NCI-H187 treated with DMSO at 0.1 percent for 48 hours (cell line): ENCODE results near the gene YIPF1.

Source experiments
- DNase-seq: peaks from one replicate; lab custom pipeline; 2025; lab: John Stamatoyannopoulos, UW

The YIPF1 gene

DNA sequence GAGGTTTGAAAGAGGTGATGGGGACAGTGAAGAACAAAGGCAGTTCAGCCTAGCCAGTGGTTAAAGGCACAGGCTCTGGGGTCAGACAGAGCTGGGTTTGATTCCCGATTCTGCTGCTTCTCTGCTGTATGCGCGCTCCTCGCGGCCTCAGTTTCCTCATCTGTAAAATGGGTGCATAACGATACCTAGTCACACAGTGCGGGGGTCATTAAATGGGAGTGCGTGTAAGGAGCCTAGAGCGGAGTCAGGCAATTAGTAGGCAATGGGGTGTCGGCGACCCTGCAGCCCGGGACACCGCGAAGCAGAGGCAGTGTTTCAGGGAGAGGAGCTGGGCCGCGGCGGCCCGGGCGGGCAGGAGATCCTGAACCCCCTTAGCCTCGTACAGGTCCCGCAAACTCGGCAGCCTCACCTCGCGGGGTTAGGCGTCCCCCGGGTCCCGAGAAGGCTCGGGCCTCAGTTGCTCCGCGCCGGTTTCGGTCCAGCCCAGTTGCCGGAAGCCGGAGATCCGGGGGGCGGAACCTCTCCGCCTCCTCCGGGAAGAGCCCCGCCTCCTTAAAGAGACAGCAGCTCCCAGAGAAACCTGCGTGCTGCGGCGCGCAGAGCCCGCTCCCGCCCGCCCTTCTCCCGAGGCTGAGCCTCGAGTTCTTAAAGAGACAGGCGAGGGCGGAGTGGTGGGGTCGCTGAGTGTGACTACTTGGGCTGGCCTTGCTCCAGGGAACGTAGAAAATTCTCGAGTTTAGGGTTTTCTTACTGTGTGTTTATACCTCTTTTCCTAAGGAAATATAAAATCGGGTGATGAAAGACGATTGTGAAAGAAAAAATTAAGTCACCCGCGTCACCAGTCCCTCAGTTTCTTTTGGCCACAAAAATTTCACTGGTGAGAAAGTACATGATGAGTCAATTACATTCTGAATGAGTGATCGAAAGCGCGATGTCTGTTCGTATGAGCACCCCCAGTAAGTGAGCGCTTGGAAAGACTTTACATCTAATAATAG is at the start of gene YIPF1:
Gene YIPF1, minus strand, starts transcription at position 494 of the 995 bp plus-strand sequence. CDS start 860 bp downstream, outside the sequence.
- peak; percentile 54 for DNase-seq

DNA sequence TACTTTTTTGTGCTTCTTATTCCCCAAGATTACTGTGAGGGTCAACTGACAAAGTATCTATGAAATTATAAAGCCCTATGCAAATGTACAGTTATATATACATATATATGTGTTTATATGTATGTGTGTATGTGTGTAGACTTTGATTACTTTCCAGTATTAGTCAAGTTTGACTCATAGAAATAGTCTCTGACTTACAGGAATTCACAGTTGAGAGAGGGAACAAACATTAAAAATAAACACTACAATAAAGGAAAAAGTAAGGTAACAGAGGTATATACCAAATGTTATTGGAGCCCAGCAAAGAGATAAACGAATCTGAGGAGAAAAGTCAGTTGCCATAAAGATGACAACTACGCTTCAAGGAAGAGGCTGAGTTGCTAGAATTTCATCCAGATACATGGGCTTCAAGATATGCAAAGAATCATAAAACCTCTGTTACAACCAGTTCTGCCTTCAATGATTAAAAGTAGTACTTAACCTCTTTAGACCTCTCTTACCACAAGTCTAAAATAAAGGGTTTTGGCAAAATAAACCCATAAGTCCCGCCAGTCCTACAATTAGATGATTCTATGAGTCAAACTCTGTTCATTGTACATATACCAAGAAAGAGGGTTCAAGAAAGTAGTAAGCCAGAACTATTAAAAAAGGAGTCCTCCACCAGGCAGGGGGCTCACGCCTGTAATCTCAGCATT is 48.7 kb upstream of the YIPF1 start:
- no peak for DNase-seq

- no peak for DNase-seq
Observed at GRCh38 chr1:53936430-53936829, 46.8 kb upstream of the YIPF1 start.

- no peak for DNase-seq
Observed at GRCh38 chr1:53934170-53934765, 44.7 kb upstream of the YIPF1 start.

DNA sequence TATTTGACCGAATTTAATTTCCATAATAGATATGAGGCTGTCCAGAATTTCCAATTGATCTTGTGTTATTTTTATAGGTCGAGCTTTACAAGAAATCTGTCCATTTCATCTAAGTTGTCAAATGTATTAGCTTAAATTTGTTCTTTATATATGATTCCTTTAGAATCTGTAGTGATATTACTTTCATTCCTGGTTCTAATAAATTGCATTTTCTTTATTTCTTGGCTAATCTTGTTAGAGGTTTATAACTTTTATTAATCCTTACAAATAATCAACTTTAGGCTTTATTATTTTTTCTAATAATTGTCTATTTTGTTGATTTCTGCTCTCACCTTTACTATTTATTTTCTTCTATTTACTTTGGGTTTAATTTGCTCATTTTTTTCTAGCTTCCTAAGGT is 41.9 kb upstream of the YIPF1 start:
- DNase-seq = no peak

- no peak for DNase-seq
Observed at GRCh38 chr1:53930932-53931331, 41.3 kb upstream of the YIPF1 start.

- DNase-seq = no peak
Observed at GRCh38 chr1:53929246-53929960, 39.8 kb upstream of the YIPF1 start.

- no peak for DNase-seq
Observed at GRCh38 chr1:53927376-53927881, 37.8 kb upstream of the YIPF1 start.

DNA sequence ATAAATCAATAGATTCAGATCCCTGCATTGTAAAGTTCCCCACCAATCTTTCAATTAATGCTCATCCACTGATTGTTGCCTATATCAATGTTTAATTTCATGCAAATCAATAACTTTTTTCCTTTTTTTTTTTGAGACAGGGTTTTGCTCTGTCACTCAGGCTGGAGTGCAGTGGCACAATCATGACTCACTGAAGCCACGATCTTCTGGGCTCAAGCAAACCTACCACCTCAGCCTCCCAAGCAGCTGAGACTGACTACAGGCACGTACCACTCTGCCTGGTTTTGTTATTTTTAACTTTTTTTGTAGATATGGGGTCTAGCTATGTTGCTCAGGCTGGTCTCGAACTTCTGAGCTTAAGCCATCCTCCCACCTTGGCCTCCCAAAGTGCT is 30.1 kb upstream of the YIPF1 start:
- DNase-seq = no peak

- no peak for DNase-seq
Observed at GRCh38 chr1:53918343-53918742, 28.7 kb upstream of the YIPF1 start.

- DNase-seq = no peak
Observed at GRCh38 chr1:53913352-53914033, 23.9 kb upstream of the YIPF1 start.

- DNase-seq = no peak
Observed at GRCh38 chr1:53911442-53911841, 21.8 kb upstream of the YIPF1 start.

GRCh38 chr1:53909946-53910345 is 20.3 kb upstream of the YIPF1 start:
- DNase-seq = no peak

DNA sequence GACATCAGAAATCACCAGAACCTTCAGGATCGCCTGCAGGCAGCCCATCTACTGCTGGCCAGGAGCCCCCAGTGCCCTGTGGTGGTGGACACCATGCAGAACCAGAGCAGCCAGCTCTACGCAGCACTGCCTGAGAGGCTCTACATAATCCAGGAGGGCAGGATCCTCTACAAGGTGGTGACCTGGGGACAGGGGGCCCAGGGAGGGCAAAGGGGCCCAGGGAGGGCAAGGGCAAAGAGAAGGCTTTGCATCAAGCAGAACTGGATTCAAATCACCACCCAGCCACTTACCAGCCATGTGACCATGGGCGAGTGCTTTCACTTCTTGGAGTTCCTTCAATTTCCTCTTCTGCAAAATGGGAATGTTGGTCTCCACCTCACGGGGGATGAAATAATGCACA is 16.5 kb upstream of the YIPF1 start:
- no peak for DNase-seq

DNA sequence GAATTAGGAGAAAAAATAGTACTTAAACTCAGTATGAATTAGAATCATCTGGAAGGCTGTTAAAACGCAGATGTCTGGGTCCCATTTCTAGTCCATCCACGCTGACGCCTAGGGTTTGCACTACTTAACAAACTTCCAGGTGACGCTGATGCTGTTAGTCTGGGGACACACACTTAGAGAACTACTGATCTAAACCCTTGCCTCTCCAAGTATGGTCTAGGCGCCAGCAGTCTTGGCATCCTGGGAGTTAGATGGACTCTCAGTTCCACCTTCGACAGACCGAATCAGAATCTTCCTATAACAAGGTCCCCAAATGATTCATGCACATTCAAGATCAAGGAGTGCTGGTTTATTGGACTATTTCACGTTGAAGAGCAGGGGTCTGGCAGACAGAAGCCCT is 15.9 kb upstream of the YIPF1 start:
- no peak for DNase-seq

DNA sequence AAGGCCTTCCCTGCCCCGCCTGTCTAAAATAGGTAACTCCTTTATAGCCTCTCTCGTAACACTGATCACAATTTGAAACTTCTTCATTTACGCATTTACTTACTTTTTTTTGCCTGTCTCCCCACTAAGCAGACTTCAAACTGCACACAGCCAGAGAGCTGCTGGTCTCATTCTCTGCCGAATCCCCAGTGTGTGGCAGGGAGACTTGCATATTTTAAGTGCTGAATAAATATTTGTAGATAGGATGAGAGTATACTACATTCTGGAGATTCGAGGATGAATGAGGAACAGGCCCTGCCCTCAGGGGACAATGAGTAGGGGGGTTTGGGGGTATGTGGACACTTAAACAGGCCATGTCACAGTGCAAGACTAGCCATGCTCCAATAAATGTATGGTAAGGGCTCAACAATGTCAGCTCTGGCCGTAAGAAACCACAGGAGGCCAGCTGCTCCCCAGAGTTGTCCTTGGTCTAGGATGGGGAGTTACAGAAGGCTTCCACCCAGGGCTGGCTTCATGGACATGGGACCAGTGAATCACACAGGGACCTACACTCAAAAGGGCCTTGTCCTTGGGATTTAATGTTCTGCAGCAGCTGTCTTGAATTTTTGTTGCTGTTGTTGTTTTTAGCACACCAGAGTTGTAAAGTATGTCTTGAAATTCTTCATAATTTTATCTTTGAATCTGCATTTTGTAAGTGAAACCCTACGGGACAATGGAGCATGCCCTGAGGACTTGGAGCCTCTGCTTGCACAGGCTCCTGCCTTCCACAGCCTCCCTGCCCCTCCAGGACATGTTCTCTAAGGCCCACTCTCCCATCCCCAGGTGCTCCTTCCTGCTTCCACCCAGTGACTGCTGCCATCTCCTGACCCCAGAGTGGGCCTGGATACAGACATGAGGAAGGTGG is 12.9 kb upstream of the YIPF1 start:
- DNase-seq = no peak

- no peak for DNase-seq
Observed at GRCh38 chr1:53899708-53900107, 10.1 kb upstream of the YIPF1 start.

DNA sequence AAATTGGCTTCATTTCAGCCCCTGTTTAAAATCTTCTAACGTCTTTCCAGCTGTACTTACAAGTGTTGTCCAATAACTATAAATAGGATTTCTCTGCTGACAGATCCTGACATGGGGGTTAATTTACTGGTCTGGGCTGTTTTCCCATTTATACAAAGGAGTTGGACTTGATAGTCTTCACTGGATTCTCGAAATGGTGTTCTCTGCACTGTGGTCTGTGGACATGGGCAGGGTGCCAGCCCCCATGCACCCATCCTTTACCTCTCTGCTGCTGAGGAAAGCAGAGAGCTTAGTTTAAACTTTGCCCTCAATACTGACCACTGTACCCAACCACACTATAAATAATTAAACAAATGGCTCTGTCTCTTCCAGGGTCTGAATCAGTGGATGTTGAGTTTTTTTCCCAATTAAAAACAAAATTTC is 9.6 kb upstream of the YIPF1 start:
- DNase-seq = no peak

DNA sequence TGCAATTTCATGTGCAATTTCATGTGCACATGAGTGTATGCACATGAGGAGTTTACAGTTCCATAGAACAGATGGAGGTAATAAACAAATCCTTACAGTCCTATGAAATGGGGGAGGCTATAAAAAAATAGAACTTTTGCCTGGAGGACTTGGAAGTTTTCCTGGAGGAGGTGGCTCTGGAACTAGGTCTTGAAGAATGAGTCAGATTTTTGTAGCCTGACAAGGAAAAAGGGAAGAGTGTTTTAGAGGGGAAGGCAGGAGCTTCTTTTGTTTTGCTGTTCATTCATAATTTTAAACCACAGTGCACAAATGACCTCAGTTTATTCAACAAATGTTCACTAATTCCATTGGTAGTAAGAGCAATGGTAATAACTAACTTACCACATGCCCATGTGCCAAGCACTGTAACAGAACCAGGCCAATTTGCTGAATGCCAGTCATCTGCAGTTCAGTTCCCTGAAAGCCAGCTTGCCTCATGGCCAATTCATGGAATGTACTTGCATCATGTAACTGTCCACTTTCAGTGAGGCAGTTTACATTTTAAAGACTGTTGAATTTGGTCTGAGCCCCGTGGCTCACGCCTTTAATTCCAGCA is 7.1 kb upstream of the YIPF1 start:
- DNase-seq = no peak

DNA sequence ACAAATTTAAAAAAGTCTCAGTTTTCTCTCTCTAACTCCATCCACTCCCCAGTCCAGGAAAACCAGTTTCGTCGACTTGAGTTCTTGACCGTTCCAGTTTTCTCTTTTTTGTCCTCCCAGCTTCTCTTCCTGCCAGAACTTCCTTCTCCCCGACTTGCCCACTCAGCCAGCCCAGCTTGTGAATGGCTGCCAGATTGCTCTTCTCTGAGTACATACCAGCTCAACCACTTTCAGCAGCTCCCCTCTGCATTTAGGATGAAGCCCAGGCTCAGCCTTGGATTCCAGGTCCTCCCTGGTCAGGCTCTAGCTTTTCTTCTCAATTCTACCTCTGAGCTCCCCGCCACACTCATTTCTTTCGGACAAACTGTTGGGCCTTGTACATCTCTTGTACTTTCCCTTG is 5.8 kb upstream of the YIPF1 start:
- DNase-seq = no peak
